ENCODE measurements around the gene FKBP11. TPM values are rescaled to one million over a fixed set of nuclear protein-coding genes. Genes with fewer than 3 reads are reported as not detected.

The FKBP11 gene
- total and polyA plus RNA-seq, 2 of the 13 experiments (the other 11 are each of a cell fraction or from before 2014, with no cell fraction given) = 15.5 to 19.4 TPM

DNA sequence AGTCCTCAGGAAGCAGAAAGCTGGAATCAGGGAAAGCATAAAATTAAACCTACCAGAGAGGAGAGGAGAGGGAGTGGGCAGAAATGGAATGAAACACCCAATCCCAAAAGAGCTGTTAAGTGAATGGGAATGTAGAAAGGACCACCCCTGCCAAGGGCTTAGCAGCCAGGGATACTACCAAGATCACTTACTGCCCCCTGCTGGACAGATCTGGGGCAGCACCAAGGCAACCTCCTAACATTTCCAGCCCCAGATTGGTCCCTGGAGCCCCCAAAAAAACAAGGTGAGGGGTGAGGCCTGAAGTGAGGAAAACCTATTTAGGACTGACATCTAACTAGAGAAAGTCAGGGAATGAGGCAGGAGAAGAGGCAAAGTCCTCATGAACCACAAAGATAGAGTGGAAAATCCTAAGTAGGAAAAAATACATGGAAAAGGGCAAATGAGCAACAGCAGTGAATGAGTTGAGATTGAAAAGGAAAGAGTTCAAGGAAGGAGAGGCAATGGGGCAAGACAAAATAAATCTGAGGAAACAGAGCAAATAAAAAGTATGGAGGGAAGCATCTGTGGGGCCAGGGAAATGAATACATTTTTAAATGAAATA, 11.2 kb upstream of the FKBP11 start (continued):
- TF ChIP-seq, protein P1, sequence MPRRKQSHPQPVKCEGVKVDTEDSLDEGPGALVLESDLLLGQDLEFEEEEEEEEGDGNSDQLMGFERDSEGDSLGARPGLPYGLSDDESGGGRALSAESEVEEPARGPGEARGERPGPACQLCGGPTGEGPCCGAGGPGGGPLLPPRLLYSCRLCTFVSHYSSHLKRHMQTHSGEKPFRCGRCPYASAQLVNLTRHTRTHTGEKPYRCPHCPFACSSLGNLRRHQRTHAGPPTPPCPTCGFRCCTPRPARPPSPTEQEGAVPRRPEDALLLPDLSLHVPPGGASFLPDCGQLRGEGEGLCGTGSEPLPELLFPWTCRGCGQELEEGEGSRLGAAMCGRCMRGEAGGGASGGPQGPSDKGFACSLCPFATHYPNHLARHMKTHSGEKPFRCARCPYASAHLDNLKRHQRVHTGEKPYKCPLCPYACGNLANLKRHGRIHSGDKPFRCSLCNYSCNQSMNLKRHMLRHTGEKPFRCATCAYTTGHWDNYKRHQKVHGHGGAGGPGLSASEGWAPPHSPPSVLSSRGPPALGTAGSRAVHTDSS (CRISPR knock-in tag; conservative IDR thresholded peaks at IDR 0.05) = no peak
- TF ChIP-seq THAP11 (CRISPR knock-in tag; IDR thresholded peaks at IDR 0.05) (peak; percentile 40; the same call in 1 of the 2 replicates), TBX3 (IDR thresholded peaks at IDR 0.05; ENCODE audit: borderline replicate concordance) (no peak)
- TF ChIP-seq, protein P2, sequence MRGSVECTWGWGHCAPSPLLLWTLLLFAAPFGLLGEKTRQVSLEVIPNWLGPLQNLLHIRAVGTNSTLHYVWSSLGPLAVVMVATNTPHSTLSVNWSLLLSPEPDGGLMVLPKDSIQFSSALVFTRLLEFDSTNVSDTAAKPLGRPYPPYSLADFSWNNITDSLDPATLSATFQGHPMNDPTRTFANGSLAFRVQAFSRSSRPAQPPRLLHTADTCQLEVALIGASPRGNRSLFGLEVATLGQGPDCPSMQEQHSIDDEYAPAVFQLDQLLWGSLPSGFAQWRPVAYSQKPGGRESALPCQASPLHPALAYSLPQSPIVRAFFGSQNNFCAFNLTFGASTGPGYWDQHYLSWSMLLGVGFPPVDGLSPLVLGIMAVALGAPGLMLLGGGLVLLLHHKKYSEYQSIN (CRISPR knock-in tag; IDR thresholded peaks at IDR 0.05; ENCODE audit: borderline replicate concordance) = no peak

DNA sequence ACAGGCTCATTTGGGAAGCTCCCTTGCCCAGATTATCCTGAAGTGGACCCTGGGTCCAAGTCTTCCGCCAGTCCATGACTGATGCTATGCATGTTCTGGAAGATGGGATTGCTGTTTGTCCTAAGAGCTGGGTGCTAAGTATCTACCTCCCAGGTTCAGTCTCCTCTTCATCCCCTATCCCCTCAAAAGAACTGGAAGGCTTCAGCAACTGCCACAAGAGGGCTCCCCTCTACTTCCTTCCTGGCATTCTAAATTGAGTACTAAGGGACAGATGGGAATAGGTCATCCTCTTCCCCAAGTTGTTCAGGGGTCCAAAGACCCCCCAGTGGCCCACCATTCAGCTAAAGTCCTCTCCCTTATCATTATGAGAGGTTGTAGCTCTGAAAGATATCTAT, 9.0 kb upstream of the FKBP11 start:
- no peak overlapping the region for H3K4me3 ChIP-seq (replicated peaks in 1 of 3; ENCODE audit: insufficient read depth in 1 of 3, low read depth in 2 of 3, low read length in 3 of 3)
- peak; percentile 55 for ATAC-seq

More for the DNA sequence above, 9.0 kb upstream of the FKBP11 start:
- ChIA-PET CTCF (ENCODE audit: low intra/inter-chr PET ratio, low total read pairs) (interaction anchor here (1.2 to 1.4 kb wide), 2 partner anchors 61 to 81 kb away, joined by 5 read pairs; no protein-coding TSS in a partner anchor), POLR2A (no interaction called here)
- no peaks in the 10 kb centered on the region for H3K79me2 ChIP-seq (ENCODE audit: insufficient read depth, low read length)
- TF ChIP-seq STAG1 (CRISPR knock-in tag; IDR thresholded peaks at IDR 0.05) = peak; percentile 33; the same call in 1 of the 2 replicates
- peak; percentile 50 for TF ChIP-seq CTCF (CRISPR knock-in tag; IDR thresholded peaks at IDR 0.05)
- TF ChIP-seq TCF12 (IDR thresholded peaks at IDR 0.05) = no peak
- TF ChIP-seq TCF12 (CRISPR knock-in tag; IDR thresholded peaks at IDR 0.05) = no peak
- FAIRE-seq = no peak
- WGBS (ENCODE audit: low lambda C conversion rate) = 100% methylated on average over 1 of the region's 1 CpG
- no TSS peak for BruUV-seq (replicated peaks)
- in situ Hi-C loops (cut with HindIII; ENCODE audit: extremely low pct_ligation_motif_present, low pct_unique_long_range_greater_than_20kb) (no loop called here), intact Hi-C loops (cut with micrococcal nuclease; ENCODE audit: unreplicated experiment) (no loop called here)
- H2AFZ ChIP-seq (ENCODE audit: low read length) = no peak overlapping the region
- peaks cover 9 to 63% of the 10 kb centered on the region in 2 experiments for H3K36me3 ChIP-seq (replicated peaks in 1 of 2; ENCODE audit: control insufficient read depth in 1 of 2, insufficient read depth in 2 of 2, low read length in 2 of 2)
- H3K4me1 ChIP-seq (ENCODE audit: insufficient read depth, low read length) = no peaks in the 10 kb centered on the region
- H3K27me3 ChIP-seq (ENCODE audit: control insufficient read depth in 1 of 2, insufficient read depth in 2 of 2, low read length in 2 of 2) = no peaks in the 10 kb centered on the region
- no peak overlapping the region for H3K4me2 ChIP-seq (ENCODE audit: low read depth, low read length)
- H4K20me1 ChIP-seq (ENCODE audit: insufficient read depth, low read length) = no peaks in the 10 kb centered on the region; the same call in 1 of the 2 replicates
- H3K9me3 ChIP-seq (ENCODE audit: low read length) = no peaks in the 10 kb centered on the region
- H3K27ac ChIP-seq (ENCODE audit: extremely low read length, insufficient read depth, low read length) = no peak overlapping the region
- no peak overlapping the region for H3K9ac ChIP-seq (ENCODE audit: insufficient read depth, low read depth, low read length)
- DNase-seq (ENCODE audit: low spot score) = peak; percentile 23
